ENCODE data around the gene LIPC. TPM values are rescaled to one million over a fixed set of nuclear protein-coding genes. Genes with fewer than 3 reads are reported as not detected.
A peak's percentile ranks its signal among the peaks of the same experiment; 100 is the strongest.

The LIPC gene
- total and polyA plus RNA-seq, 2 experiments from 2014 or later: not detected

- Histone ChIP-seq H3K27ac (ENCODE audit: low read depth) (no peak overlapping the region), H3K36me3 (ENCODE audit: insufficient read depth) (no peaks in the 10 kb centered on the region), H3K27me3 (ENCODE audit: insufficient read depth) (no peaks in the 10 kb centered on the region), H3K4me1 (ENCODE audit: insufficient read depth) (no peaks in the 10 kb centered on the region), H3K79me2 (replicated peaks; ENCODE audit: insufficient read depth) (no peaks in the 10 kb centered on the region), H3K4me2 (no peak overlapping the region), H2AFZ (peak overlapping the region; percentile 87; the same call in 1 of the 2 replicates), H3F3A (replicated peaks; ENCODE audit: low read depth) (no peaks in the 10 kb centered on the region), H3K4me3 (no peak overlapping the region), H4K20me1 (replicated peaks; ENCODE audit: insufficient read depth) (no peaks in the 10 kb centered on the region), H3K9me2 (ENCODE audit: insufficient read depth) (no peaks in the 10 kb centered on the region)
- Mint-ChIP-seq H3K4me1 (no peaks in the 10 kb centered on the region), H3K36me3 (ENCODE audit: low read depth) (no peaks in the 10 kb centered on the region), H3K4me3 (no peak overlapping the region), H3K27me3 (ENCODE audit: insufficient read depth, low read depth, poor library complexity) (peaks cover 8% of the 10 kb centered on the region), H3K9me3 (no peaks in the 10 kb centered on the region), H3K27ac (no peak overlapping the region)
- no peak for DNase-seq (ENCODE audit: low spot score)
- no peak for ATAC-seq
- TF ChIP-seq NANOG (IDR thresholded peaks at IDR 0.05; ENCODE audit: borderline replicate concordance) (no peak), ETS1 (IDR thresholded peaks at IDR 0.05) (no peak), CREB1 (CRISPR knock-in tag; IDR thresholded peaks at IDR 0.05; ENCODE audit: low read depth) (no peak), ZNF114 (CRISPR knock-in tag; IDR thresholded peaks at IDR 0.05) (no peak), CTCF (conservative IDR thresholded peaks at IDR 0.05; ENCODE audit: low read depth in 2 of 2) (no peak), POLR2AphosphoS5 (IDR thresholded peaks at IDR 0.05; ENCODE audit: low read depth) (no peak), EZH2phosphoT487 (IDR thresholded peaks at IDR 0.05; ENCODE audit: unreplicated experiment) (no peak), JUNB (IDR thresholded peaks at IDR 0.05; ENCODE audit: unreplicated experiment) (no peak), ZNF331 (CRISPR knock-in tag; IDR thresholded peaks at IDR 0.05; ENCODE audit: low read depth) (no peak), ZNF462 (CRISPR knock-in tag; IDR thresholded peaks at IDR 0.05) (no peak), STAT1 (IDR thresholded peaks at IDR 0.05; ENCODE audit: unreplicated experiment) (no peak), REST (IDR thresholded peaks at IDR 0.05; ENCODE audit: unreplicated experiment) (no peak), EZH2 (IDR thresholded peaks at IDR 0.05; ENCODE audit: low read depth, unreplicated experiment) (no peak)
Measured at GRCh38 chr15:58574631-58575030, 142.8 kb downstream of the LIPC start.
